Hematopoietic multipotent progenitor cell treated with erythropoietin and hydrocortisone succinate and interleukin-3 and kit ligand, for 17 days (in vitro differentiated cells): Measurements from ENCODE around the gene COL5A3.
"Not testable (repeated sequence)": the region's sequence is repeated elsewhere in the genome, so short reads cannot be mapped to it uniquely, and the experiment has no call there.

Experiments
- DNase-seq: peaks from one replicate; pipeline ENCODE4 v3.0.0-alpha.2; 2015; ENCODE audit warnings: low spot score

COL5A3 gene

GRCh38 chr19:9971166-9971897 is 39.0 kb downstream of the COL5A3 start:
- no peak for DNase-seq

- DNase-seq = no peak
Observed at GRCh38 chr19:9970481-9970880, 39.8 kb downstream of the COL5A3 start.

DNA sequence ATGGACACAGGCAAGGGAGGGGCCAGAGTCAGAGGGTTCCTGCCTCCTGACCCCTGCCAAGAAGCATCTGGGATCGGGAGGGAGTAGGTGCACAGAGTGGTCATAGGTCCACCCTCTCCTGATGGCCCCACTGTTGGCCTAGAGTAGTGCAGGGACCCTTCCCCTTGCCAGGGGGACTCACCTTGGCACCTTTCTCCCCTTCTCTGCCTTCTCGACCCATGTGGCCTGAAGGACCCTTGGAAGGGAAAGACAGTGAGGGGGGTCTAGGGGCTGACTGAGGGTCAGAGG is 40.7 kb downstream of the COL5A3 start:
- no peak for DNase-seq

DNA sequence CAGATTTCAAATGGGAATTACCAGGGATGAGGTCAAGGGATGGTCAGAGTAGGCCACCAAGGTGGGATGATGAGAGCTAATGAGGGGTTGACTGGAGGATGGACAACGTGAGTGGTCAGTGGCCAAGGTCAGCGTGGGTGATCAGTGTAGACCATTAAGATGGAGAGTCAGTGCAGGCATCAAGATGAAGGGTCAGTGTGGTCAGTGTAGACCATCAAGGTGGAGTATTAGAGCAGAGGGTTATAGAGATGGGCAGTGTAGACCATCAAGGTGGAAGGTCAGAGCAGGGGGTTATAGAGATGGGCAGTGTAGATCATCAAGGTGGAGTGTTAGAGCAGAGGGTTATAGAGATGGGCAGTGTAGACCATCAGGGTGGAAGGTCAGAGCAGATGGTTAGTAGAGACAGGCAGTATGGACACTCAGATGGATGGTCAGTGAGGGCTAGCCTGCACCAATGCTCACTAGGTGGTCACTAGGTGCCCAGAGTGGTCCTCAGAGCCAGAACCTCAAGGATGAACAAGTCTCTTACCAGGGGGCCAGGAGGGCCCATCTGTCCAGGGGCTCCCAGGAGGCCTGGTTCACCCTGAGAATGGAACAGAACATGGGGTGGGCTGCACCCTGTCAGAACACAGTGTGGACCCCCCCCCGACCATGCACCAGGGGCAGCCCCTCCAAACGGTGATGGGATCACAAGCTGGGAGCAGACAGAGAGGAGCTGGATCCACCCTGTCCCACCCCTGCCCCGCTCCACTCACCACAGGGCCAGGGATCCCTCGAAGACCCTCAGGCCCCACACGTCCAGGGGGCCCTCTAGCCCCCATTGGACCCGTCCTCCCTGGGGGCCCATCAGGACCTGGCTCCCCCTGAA is 41.2 kb downstream of the COL5A3 start:
- DNase-seq = no peak

- no peak for DNase-seq
Observed at GRCh38 chr19:9967326-9967725, 43.0 kb downstream of the COL5A3 start.

- no peak for DNase-seq
Observed at GRCh38 chr19:9966448-9966847, 43.9 kb downstream of the COL5A3 start.

DNA sequence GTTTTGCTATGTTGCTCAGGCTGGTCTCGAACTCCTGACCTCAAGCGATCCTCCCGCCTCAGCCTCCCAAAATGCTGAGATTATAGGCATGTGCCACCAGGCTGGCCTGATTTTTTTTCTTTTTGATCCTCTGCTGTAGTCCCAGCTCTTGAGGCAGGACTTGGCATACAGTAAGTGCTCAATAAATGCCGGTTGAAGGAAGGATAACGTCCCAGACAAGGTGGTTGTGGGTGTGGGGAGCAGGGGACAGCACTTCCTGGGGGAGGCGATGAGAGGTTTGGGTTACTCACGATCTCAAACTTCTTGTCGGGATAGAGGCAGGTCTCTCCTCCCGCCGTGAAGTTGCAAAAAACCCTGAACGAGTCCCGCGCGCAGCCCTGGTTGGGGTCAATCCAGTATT is 44.3 kb downstream of the COL5A3 start:
- no peak for DNase-seq

GRCh38 chr19:9962623-9963290 is 47.5 kb downstream of the COL5A3 start:
- no peak for DNase-seq

DNA sequence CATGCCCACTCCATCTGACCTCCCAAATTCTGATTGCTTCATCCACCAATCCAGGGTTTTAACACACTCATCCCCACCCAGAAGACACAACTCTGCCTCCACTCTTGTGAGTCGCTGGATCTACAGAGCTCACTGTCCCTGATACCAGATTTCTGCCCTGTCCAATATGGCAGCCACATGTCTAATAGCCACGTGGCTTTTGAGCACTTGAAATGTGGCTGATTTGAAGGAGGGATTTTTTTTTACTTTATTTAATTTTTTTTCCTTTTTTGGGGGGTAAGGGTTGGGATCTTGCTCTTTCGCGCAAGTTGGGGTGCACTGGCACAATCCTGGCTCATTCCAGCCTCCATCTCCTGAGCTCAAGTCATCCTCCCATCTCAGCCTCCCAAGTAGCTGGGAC is 49.2 kb downstream of the COL5A3 start:
- no peak for DNase-seq

DNA sequence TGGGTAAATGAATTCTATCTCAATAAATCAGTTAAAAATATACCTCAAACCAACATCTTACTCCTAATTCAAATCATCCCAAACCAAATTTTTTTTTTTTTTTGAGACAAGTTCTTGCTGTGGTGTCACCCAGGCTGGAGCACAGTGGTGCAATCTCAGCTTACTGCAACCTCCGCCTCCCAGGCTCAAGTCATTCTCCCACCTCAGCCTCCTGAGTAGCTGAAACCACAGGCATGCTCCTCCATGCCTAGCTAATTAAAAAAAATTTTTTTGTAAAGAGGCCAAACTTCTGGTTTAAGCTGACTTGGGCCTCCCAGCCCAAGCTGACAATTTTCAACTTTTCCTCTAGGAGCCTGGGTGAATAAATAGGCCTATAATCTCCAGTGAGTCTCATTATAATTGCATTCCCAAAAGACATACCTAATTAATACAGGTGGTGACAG is 51.9 kb downstream of the COL5A3 start:
- DNase-seq = no peak

DNA sequence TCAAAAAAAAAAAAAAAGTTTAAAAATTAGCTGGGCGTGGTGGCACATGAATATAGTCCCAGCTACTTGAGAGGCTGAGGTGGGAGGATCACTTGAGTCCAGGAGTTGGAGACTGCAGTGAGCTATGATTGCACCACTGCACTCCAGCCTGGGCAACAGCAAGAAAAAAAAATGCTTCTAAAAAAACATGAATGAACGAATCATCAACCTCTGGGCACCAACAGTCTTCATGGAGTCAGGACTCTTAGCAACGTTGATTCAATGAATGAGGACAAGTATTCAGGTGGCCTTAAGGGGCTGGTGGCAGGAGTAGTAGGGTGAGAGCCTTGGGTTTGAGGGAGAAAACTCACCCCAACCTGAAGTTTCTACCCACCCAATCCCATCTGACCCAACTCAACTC is 53.3 kb downstream of the COL5A3 start:
- no peak for DNase-seq

GRCh38 chr19:9953802-9954542 is 56.3 kb downstream of the COL5A3 start:
- DNase-seq = no peak

DNA sequence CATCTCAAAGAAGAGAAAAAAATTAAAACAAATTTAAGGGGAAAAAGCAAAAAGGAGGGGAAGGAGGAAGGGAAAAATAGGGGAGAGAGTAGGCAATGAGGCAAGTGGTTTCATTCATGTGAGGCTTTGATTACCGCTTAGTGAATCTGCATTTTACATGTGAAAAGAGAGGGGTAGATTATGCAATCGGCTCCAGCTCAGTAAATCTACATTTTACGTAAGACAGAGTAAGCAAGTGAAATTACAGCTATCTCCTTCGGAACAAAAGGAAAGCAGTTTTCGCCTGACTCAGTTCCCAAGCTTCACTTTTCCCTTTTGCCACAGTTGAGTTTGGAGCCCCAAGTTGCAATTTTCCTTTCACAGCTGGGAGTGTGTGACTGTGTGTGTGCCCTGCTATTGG is 58.0 kb downstream of the COL5A3 start:
- DNase-seq = no peak

DNA sequence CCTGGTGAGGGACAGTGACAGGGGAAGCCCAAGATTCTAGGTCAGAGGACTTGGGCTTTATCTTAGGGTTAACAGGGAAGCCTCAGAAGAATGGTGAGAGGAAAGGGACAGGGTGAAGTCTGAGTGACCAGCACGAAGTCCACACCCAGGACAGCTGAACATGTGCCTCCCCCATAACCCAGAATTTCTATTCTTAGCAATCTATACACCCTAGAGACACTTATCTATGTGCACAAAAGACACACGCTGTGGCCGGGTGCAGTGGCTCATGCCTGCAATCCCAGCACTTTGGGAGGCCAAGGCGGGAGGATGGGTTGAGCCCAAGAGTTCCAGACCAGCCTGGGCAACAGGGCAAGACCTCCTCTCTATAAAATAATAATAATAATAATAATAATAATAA is 62.9 kb downstream of the COL5A3 start:
- DNase-seq = no peak

GRCh38 chr19:9946528-9947125 is 63.7 kb downstream of the COL5A3 start:
- not testable (repeated sequence) for DNase-seq

DNA sequence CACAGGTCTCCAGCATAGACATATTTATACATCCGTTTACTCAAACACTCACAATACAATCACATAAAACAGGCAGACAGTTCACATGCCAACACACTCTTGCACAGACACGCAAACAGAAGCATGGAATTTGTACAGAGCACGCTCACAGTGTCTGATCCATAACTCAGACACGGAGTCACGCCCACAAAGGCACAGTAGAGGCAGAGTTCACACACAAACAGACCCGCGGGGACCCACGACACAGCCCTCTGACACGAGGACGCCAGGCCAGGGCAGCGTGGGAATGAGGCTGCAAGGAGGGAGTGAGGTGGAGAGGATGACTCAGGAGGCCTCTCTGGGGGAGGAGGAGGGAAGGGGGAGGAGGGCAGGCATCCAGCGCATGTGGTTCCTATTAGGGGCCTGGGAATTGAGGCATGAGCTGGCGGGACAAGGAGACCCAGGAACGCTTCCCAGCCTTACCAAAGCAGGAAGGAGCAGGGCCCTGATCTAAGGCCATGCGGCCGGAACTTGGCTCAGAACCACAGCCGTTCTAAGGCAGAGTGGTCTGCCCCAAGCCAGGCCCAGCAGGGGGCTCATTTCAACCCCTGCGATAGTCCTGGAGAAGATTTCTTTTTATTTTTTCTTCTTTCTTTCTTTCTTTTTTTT is 64.9 kb downstream of the COL5A3 start:
- no peak for DNase-seq

DNA sequence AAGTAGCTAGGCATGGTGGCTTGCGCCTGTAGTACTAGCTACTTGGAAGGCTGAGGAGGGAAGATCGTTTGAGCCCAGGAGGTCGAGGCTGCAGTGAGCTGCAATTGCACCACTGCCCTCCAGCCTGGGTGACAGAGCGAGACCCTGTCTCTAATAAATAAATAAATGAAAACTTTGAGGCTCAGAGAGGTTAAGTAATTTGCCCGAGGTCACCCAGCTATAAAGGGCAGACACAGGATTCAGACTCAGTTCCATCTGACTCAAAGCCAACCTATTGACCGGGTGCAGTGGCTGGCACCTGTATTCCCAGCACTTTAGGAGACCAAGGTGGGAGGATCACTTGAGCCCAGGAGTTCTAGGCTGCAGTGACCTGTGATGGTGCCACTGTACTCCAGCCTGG is 66.6 kb downstream of the COL5A3 start:
- no peak for DNase-seq

- DNase-seq = no peak
Observed at GRCh38 chr19:9941671-9942070, 68.6 kb downstream of the COL5A3 start.

DNA sequence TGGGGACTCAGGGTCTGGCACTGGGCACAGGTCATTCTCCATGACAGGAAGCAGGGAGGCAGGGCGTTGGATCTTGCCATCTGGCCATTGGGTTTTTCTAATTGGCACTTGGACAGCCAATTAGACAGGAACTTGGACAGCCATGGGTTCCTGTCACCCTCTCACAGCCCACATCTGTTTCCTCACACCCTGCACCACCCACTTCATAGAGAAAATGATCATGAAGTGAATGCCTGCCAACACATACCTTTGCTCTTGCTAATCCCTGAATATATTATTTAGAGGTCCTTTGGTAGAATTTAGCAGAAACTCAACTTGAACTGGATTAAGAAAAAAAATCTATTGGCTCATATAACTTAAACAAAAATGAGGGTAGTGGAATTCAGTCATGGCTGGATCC is 69.1 kb downstream of the COL5A3 start:
- DNase-seq = no peak

- DNase-seq = no peak
Observed at GRCh38 chr19:9940778-9941177, 69.5 kb downstream of the COL5A3 start.

DNA sequence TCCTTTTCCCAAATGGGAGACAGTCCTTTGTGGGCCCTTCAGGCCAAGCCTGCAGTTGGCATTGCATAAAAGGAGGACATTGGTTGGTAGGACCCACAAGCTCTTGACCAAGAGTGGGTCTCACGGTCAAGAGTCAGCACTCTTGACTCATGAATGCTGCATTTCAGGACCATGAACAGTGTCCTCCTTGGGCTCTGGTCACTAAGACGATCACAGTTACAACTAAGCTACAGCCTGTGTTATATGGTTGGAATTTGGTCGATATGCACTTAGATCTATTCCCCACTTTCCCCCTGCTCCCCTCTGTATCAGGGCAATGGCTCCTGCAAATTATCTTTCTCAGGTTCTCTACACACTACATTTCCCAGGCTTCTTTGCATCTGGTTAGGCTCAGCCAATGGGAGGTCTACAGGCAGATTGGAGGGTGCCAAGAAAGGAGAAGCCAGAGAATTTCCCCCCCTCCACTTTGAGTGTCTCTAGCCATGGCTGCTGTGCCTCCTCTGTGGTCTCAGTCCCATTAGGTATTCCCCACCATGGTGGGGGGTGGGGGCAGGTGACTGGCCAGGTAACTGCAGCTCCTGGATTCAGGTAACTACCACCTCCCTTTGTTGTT is 70.9 kb downstream of the COL5A3 start:
- DNase-seq = no peak
